HG03108 (cell line): ENCODE measurements around the gene SUN1.
"Not testable (repeated sequence)": the region's sequence is repeated elsewhere in the genome, so short reads cannot be mapped to it uniquely, and the experiment has no call there.

Source experiments
- ATAC-seq: cut with Tn5 transposase; IDR thresholded peaks from one replicate; pipeline ENCODE4 v1.9.1; 2021; ENCODE audit warnings: moderate library complexity; ENCODE audit not compliant: unreplicated experiment

Gene SUN1, protein sequence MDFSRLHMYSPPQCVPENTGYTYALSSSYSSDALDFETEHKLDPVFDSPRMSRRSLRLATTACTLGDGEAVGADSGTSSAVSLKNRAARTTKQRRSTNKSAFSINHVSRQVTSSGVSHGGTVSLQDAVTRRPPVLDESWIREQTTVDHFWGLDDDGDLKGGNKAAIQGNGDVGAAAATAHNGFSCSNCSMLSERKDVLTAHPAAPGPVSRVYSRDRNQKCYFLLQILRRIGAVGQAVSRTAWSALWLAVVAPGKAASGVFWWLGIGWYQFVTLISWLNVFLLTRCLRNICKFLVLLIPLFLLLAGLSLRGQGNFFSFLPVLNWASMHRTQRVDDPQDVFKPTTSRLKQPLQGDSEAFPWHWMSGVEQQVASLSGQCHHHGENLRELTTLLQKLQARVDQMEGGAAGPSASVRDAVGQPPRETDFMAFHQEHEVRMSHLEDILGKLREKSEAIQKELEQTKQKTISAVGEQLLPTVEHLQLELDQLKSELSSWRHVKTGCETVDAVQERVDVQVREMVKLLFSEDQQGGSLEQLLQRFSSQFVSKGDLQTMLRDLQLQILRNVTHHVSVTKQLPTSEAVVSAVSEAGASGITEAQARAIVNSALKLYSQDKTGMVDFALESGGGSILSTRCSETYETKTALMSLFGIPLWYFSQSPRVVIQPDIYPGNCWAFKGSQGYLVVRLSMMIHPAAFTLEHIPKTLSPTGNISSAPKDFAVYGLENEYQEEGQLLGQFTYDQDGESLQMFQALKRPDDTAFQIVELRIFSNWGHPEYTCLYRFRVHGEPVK

DNA sequence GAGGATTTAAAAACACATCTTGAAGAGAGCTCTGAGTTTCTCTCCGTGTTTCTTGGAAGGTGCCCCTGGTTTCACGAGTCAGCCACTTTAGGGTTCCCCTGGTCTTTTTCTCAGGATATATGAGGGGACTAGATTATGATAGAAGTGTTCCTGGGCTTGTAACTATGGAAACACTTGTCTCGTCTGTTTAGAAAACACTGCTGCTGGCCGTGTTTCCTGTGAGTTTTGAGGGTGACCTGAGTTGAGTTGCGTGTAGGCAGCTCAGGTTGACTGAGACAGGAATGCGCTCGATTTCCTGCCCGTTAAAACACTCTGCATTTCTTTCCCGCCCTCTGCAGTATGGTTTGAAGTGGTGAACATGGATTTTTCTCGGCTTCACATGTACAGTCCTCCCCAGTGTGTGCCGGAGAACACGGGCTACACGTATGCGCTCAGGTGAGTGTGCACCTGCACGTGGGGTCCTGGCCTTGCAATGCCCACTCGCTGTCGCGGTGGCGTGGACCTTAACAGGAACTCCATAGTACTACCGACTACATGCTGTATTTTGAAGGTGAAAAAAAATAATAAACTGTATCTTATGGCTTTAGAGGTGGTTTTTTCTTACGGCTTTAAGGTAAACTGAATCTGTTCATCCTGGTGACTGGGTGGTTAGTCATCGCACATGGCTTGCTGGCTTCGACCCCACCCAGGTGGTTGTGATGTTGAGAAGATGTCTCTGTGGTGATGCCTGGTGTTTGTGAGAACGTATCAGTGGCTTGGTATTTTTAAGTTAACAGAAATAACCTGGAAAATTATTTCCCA lies at the start of gene SUN1:
Gene SUN1 (plus strand): TSS at position 310 of the 801 bp plus-strand sequence. CDS start 49 bp downstream, at position 359.
- peak; percentile 43 for ATAC-seq

DNA sequence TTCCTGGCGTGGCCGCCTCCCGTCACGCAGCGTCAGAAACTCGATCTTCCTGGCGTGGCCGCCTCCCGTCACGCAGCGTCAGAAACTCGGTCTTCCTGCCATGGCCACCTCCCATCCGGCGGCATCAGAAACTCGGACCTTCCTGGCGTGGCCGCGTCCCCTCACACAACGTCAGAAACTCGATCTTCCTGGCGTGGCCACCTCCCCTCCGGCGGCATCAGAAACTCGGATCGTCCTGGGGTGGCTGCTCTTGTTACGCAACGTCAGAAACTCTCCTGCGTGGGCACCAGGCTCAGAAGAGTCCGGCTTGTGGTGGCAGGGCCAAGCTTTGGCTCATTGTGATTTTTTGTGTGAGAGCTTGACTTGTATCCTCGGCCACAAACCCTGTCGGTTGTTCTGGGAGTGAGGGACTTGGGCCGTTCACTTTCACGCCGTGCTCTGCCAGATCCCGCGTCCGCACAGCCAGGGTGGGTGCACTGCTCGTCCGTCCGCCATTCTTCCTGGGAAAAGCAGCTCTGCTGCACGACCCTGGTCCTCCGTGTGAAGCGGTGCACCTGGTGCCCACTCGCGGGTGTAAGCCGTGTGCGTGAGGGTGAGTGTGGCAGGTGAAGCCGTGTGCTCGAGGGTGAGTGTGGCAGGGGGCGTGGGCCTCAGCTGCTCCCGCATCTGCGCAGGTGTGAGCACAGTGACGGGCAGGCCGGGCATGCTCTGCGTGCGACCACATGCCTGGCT lies 49.4 kb upstream of the SUN1 start:
- ATAC-seq: no peak

DNA sequence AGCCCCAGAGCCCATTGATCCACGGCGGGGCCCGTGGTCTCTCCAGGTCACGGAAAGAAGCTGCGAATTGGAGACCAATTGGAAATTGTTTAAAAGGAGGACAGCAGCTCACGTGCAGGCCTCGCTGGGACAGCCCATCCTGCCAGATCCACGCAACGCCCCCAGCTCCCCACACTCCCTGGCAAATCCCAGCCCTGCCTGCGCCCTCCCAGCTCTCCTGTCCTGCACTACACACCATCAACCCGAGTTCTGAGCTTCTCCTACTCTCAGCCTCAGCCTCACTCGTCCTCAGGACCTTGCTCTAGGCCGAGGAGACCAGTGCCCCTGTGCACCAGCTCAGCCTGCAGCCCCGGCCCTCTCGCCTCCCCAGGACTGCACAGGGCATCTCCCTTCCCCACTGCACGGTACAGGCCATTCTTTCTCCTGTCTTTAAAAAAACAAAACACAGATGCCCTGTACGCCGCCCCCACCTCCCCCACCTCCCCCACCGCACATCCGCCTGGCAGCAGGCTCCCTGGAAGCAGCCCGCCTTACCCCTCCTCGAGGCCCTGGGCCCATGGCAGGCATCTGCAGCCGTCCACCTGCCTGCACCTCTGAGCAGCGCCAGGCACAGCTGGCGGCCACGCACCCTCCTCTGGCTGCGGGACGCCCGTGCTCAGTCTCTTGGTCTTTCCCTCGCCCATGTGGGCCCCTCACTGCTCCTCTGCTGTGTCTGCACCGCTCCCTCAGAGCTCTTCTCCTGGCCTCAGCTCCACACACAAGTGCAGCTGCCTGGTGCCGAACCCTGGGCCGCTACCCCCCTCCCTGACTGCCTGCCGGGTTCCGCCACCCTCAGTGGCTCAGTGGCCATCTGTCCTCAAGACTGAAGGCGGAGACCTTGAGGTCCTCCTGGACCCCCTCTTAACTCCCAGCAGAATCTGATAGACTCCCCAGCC lies 48.5 kb upstream of the SUN1 start:
- no peak for ATAC-seq

DNA sequence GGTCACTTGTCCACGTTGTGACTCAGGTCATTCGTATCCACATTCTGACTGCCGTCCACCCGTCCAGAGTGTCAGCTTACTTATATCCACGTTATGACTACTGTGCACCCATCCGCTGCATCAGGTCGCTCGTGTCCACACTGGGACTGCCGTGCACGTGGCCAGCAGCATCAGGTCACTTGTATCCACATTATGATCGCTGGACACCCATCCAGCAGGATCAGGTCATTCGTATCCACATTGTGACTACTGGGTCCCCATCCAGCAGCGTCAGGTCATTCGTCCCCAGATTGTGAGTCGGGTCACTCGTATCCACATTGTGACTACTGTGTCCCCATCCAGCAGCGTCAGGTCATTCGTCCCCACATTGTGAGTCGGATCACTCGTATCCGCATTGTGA lies 47.3 kb upstream of the SUN1 start:
- ATAC-seq: no peak

DNA sequence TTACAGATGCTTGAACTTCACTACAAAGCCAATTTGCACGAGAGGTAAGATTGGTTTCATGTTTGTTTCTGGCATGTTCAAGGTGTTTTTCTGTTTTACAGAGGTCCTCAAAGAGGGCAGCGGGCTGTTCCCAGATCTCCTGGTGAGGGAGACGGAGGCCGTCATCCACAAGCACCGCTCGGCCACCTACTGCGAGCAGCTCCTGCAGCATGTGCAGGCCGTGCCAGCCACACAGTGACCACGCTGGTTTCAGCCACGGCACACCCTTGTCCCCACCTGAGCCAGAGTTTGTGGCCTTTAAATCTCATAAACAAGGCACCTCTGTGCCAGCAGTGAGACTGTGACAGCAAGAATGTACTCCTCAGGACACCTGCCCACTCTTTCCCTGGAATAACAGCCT lies 46.9 kb upstream of the SUN1 start:
- no peak for ATAC-seq

DNA sequence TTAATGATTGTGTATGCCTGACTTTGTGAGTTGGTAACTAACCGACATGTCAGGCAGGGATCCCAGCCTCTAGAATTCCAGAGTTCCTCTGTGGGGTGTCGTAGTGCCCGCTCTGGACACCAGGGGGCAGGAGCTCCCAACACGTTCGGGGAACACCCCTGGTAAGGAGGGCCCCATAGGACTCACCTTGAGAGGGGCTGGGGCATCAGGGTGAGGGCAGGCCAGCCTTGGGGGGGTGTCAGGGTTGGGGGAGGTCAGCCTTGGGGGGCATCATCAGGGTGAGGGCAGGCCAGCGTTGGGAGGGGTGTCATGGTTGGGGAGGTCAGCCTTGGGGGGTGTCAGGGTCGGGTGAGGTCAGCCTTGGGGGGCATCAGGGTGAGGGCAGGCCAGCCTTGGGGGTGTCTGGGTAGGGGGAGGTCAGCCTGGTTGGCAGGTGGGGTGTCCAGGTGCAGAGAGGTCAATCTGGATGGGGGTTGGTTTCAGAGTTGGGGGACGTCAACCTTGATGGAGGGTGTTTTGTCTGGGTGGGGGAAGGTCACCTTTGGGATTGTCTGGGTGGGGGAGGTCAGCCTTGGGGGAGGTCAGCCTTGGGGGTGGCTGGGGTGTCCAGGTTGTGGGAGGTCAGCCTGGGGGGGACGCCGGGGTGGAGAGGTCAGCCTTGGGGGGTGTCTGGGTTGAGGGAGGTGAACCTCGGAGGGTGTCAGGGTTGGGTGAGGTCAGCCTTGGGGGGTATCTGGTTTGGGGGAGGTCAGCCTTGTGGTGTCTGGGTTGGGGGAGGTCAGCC lies 45.6 kb upstream of the SUN1 start:
- no peak for ATAC-seq

DNA sequence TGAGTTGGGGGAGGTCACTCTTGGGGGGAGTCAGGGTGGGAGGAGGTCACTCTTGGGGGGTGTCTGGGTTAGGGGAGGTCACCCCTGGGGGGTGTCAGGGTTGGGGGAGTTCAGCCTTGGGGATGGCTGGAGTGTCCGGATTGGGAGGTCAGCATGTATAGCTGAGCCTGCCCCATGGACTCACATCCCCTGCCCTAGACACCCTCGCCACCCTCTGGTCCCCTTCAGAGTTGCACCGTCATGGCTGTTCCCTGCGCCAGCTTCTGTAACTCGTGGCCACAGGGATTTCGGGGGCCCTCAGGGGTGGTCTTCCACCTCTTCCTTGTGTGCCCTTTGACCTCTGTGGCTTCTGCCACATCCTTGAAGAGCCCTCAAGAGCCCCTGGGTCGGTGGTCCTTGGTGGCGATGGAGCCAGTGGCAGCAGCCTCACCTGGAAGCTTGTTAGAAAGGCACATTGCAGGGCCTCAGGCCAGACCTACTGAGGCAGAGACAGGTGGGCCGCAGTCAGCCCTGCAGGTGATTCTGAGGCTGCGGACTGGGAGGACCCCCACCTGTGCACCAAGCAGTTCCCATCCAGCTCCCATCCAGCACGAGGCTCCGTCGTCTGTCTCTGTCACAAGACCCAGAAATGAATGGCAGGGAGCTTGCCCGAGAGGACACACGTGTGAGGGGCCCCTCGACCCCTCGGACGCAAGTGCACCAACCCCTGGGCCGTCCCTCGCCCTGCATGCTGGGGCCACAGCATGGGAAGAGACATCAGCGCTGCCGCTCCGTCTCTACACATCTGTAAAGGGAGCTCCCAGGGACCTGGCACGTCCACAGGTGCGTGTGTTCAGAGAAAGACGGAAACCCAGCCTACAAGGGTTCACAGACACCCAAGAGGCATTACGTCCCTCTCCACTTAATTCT lies 44.7 kb upstream of the SUN1 start:
- ATAC-seq: no peak

DNA sequence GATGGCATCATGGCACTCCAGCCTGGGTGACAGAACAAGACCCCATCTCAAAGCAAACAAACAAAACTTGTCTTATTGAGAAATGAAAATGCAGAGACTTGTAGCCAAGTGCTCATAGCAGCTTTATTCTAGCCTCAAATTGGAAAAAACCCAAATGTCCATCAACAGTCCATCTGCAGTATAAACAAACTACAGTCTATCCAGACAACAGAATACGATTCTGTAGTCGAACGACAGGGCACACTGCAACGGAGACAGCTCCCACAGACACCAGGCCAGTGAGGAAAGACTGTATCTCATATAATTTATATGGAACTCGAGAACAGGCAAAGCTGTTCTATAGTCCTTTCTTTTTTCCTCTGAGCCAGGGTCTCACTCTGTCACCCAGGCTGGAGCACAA lies 40.8 kb upstream of the SUN1 start:
- no peak for ATAC-seq

DNA sequence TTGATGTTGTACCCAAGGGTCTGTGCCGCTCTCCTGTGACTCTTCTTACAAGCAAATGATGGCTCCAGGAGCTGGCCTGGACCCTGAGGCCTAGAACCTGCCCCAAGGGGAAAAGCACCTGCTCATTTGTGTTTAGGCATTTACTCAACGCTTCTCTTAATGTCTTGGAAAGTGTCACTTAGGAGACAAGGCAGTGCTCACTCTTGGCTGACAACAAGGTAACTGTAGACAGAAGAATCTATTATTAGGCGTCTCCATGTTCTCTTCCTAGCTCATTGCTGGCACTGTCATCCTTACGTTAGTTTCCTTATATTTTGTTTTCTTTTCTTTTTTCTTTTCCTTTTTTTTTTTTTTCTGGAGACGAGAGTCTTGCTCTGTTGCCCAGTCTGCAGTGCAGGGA lies 38.1 kb upstream of the SUN1 start:
- no peak for ATAC-seq

DNA sequence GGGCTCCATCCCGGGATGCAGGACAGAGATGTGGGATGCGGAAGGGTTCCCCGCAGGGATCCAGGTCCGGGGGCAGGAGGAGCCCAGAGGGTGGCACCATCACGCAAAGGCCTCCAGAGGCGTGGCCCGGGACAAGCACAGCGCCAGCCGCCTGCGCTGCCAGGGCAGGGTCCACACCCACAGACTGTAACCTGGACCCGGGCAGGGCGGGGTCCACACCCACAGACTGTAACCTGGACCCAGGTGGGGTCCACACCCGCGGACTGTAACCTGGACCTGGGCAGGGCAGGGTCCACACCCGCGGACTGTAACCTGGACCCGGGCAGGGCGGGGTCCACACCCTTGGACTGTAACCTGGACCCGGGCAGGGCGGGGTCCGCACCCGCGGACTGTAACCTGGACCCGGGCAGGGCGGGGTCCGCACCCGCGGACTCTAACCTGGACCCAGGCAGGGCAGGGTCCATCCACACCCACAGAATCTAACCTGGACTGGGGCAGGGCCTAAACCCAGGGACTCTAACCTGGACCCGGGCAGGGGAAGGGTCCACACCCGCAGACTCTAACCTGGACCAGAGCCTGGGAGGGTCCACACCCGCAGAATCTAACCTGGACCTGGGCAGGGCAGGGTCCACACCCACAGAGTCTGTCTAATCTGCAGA lies 37.5 kb upstream of the SUN1 start:
- ATAC-seq: no peak

DNA sequence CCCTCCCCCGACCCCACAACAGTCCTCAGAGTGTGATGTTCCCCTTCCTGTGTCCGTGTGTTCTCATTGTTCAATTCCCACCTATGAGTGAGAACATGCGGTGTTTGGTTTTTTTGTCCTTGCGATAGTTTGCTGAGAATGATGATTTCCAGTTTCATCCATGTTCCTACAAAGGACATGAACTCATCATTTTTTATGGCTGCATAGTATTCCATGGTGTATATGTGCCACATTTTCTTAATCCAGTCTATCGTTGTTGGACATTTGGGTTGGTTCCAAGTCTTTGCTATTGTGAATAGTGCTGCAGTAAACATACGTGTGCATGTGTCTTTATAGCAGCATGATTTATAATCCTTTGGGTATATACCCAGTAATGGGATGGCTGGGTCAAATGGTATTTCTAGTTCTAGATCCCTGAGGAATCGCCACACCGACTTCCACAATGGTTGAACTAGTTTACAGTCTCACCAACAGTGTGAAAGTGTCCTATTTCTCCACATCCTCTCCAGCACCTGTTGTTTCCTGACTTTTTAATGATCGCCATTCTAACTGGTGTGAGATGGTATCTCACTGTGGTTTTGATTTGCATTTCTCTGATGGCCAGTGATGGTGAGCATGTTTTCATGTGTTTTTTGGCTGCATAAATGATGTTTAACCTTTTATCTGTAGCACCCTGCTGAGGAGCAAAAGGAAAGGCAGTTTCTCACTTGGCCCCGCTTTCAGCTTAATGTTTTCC lies 35.7 kb upstream of the SUN1 start:
- not testable (repeated sequence) for ATAC-seq

DNA sequence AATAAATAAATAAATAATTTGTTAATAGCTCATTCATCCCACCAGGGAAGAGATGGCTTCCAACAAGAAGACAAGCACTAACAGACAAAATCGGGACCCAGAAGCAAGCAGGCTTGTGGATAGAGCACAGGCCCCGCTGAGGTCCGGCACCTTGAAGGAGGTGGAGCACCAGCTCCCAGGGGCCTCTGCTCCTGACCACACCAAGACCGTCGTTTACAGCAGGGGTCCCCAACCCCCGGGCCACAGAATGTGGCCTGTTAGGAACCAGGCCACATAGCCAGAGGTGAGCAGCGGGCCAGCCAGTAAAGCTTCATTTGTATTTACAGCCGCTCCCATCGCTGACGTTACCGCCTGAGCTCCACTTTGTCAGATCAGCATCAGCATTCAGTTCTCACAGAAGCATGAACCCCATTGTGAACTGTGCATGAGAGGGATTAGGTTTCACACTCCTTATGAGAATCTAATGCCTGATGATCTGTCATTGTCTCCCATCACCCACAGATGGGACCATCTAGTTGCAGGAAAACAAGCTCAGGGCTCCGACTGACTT lies 33.3 kb upstream of the SUN1 start:
- ATAC-seq: no peak

DNA sequence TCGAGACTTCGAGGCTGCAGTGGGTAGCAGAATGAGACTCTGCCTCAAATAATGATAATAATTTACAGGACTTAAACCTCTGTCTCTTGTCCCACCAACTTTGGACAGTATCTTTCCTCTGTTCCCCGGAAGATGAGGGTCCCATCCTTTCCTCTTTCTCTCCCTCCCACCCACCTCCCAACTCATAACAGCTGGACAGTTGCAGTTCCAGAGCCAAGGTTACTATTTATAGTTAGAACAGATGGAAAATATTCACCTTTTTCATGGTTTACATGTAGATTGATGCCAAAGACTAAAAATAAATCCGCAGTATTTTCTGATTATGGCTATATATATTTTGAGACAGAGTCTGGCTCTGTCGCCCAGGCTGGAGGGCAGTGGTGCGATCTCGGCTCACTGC lies 31.6 kb upstream of the SUN1 start:
- ATAC-seq: no peak

DNA sequence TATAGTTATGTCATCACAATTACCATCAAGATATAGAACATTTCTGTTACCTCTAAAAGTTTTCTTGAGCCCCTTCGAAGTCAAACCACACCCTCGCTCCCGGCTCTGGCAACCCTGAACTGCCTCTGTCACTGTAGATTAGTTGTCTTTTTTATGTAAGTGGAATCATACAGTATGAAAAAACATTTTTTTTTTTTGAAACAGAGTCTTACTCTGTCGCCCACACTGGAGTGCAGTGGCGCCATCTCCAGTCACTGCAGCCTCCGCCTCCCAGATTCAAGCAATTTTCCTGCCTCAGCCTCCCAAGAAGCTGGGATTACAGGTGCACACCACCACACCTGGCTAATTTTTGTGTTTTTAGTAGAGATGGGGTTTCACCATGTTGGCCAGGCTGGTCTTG lies 30.9 kb upstream of the SUN1 start:
- not testable (repeated sequence) for ATAC-seq

DNA sequence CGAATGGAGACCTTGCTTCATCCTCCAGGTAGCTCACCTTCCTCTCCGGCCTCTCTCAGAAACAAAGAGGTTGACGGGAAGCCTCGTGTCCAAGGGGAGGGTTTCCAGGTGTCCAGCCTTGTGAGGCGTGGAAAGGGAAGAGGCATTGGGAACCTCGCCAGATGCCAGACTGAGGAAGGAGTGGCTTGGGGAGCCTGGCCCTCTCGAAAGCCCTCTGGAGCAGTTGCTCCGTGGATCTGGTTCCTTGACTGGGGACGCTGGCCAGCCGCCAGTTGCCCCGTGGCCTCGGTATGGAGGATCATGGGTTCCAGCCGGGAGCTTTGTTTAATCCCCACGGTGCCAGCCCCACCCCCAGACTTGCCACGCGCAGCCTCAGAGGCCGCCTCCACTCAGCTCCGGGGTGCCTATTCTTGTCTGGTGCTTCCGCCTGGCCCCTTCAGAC lies 30.3 kb upstream of the SUN1 start:
- ATAC-seq: no peak

DNA sequence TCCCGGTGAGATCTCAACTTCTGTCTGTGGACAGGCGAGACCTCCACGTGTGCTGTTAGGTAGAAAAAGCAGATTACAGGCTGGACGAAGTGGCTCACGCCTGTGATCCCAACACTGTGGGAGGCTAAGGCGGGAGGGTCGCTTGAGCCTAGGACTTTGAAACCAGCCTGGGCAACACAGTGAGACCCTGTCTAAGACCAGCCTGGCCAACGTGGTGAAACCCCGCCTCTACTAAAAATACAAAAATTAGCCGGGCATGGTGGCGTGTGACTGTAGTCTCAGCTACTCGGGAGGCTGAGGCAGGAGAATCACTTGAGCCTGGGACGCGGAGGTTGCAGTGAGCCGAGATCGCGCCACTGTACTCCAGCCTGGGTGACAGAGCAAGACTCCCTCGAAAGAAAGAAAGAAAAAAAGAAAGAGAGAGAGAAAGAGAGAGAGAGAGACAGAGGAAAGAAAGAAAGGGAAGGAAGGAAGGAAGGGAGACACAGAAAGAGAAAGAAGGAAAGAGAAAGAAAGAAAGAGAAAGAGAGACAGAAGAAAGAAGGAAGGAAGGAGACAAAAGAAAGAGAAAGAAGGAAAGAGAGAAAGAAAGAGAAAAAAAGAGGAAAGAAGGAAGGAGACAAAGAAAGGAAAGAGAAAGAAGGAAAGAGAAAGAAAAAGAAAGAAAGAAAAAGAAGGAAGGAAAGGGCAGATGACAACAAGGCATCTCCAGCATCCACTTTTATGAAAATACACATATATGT lies 29.6 kb upstream of the SUN1 start:
- no peak for ATAC-seq
